Tibial artery (tissue), 4 donors: ENCODE results near the gene ICOSLG.
"Not testable (repeated sequence)": the region's sequence is repeated elsewhere in the genome, so short reads cannot be mapped to it uniquely, and the experiment has no call there.

Experiments used
- DNase-seq, 2 donors: peaks; one replicate each; pipeline ENCODE4 v3.0.0-alpha.2; 2019
- H3K27ac ChIP-seq, 2 donors: fragments of 200-600 bp; sonication (generic) in 1 of 2; 1 replicate in 1 of 2; 2 replicates in 1 of 2; pipeline ENCODE4 v1.5.1; 2018 to 2019; ENCODE audit warnings: mild to moderate bottlenecking in 1 of 2
- H3K27me3 ChIP-seq, 2 donors: fragments of 200-600 bp; sonication (generic) in 1 of 2; one replicate each; pipeline versions ENCODE4 v1.5.1 to v1.6.0; 2016 to 2019
- H3K36me3 ChIP-seq, 3 donors: fragments of 200-600 bp; sonication (generic) in 2 of 3; one replicate each; pipeline ENCODE4 v1.5.1; 2016 to 2019; ENCODE audit warnings: mild to moderate bottlenecking in 2 of 3
- H3K4me1 ChIP-seq, 4 donors: fragments of 200-600 bp; sonication (generic) in 2 of 4; 1 replicate in 3 of 4; 2 replicates in 1 of 4; pipeline ENCODE4 v1.5.1; 2016 to 2019
- H3K4me3 ChIP-seq, 2 donors: fragments of 200-600 bp; sonication (generic) in 1 of 2; 1 replicate in 1 of 2; 2 replicates in 1 of 2; pipeline ENCODE4 v1.5.1; 2018 to 2019; ENCODE audit warnings: mild to moderate bottlenecking in 2 of 2
- H3K9me3 ChIP-seq, 3 donors: fragments of 200-600 bp; sonication (generic) in 1 of 3; one replicate each; pipeline ENCODE4 v1.5.1; 2016 to 2019
- CTCF ChIP-seq, 2 experiments: fragments of 200-600 bp in 1 of 2; fragments of 450-650 bp in 1 of 2; IDR thresholded peaks; one replicate each; pipeline ENCODE4 v1.5.1; 2017 to 2019; ENCODE audit warnings: antibody characterized with exemption in 2 of 2, mild to moderate bottlenecking in 1 of 2, moderate library complexity in 1 of 2
- intact Hi-C: fragments of 100-400 bp; cut with DNase I; formaldehyde crosslinking; loops from one replicate; pipeline ENCODE4 v1.15.0; 2023; ENCODE audit warnings: low total_unique reads

The ICOSLG gene

GRCh38 chr21:44199448-44199847 is 41.3 kb downstream of the ICOSLG start:
- H3K27ac ChIP-seq: no peak overlapping the region
- peaks cover 0 to 6% of the 10 kb centered on the region in 2 donors for H3K27me3 ChIP-seq
- DNase-seq: no peak
- intact Hi-C loops: no loop called here
- H3K4me1 ChIP-seq: no peaks in the 10 kb centered on the region
- no peak for TF ChIP-seq CTCF (IDR thresholded peaks at IDR 0.05)
- no peaks in the 10 kb centered on the region for H3K36me3 ChIP-seq
- H3K9me3 ChIP-seq: no peaks in the 10 kb centered on the region
- H3K4me3 ChIP-seq: no peak overlapping the region

GRCh38 chr21:44197156-44197516 is 43.6 kb downstream of the ICOSLG start:
- H3K27ac ChIP-seq, H3K9me3 ChIP-seq, H3K36me3 ChIP-seq, H3K4me1 ChIP-seq, H3K4me3 ChIP-seq, intact Hi-C loops, H3K27me3 ChIP-seq: not testable (repeated sequence)
- DNase-seq: peak; percentile 18 to 65

GRCh38 chr21:44196212-44197155 is 44.3 kb downstream of the ICOSLG start:
- H3K4me3 ChIP-seq, H3K27me3 ChIP-seq, H3K36me3 ChIP-seq, H3K27ac ChIP-seq, H3K4me1 ChIP-seq, H3K9me3 ChIP-seq, intact Hi-C loops: not testable (repeated sequence)
- DNase-seq: peak in 1 of 2 donors; percentile 80

- H3K27ac ChIP-seq, H3K36me3 ChIP-seq, intact Hi-C loops, H3K27me3 ChIP-seq, H3K4me3 ChIP-seq, H3K4me1 ChIP-seq, DNase-seq, H3K9me3 ChIP-seq: not testable (repeated sequence)
Measured at GRCh38 chr21:44194888-44195287, 45.9 kb downstream of the ICOSLG start.

GRCh38 chr21:44194451-44194850 is 46.3 kb downstream of the ICOSLG start:
- H3K27me3 ChIP-seq, H3K4me1 ChIP-seq, H3K4me3 ChIP-seq, intact Hi-C loops, H3K27ac ChIP-seq, DNase-seq, H3K9me3 ChIP-seq, H3K36me3 ChIP-seq: not testable (repeated sequence)

GRCh38 chr21:44193108-44193507 is 47.6 kb downstream of the ICOSLG start:
- H3K27me3 ChIP-seq, H3K9me3 ChIP-seq, H3K27ac ChIP-seq, intact Hi-C loops, DNase-seq, H3K36me3 ChIP-seq, H3K4me1 ChIP-seq, H3K4me3 ChIP-seq: not testable (repeated sequence)

GRCh38 chr21:44190349-44191271 is 50.1 kb downstream of the ICOSLG start:
- H3K4me3 ChIP-seq, intact Hi-C loops, H3K4me1 ChIP-seq, H3K27me3 ChIP-seq, DNase-seq, H3K36me3 ChIP-seq, H3K9me3 ChIP-seq, H3K27ac ChIP-seq: not testable (repeated sequence)

- intact Hi-C loops: not testable (repeated sequence)
Measured at GRCh38 chr21:44184862-44185261, 55.9 kb downstream of the ICOSLG start.

GRCh38 chr21:44182202-44182601 is 58.5 kb downstream of the ICOSLG start:
- H3K27me3 ChIP-seq, H3K9me3 ChIP-seq, H3K4me1 ChIP-seq, H3K36me3 ChIP-seq, H3K4me3 ChIP-seq, H3K27ac ChIP-seq, intact Hi-C loops, DNase-seq: not testable (repeated sequence)

More at GRCh38 chr21:44184862-44185261, 55.9 kb downstream of the ICOSLG start:
- H3K4me3 ChIP-seq, H3K4me1 ChIP-seq, H3K27ac ChIP-seq, H3K27me3 ChIP-seq, H3K36me3 ChIP-seq, H3K9me3 ChIP-seq, DNase-seq: not testable (repeated sequence)

- H3K4me1 ChIP-seq, H3K27me3 ChIP-seq, H3K27ac ChIP-seq, H3K36me3 ChIP-seq, DNase-seq, H3K4me3 ChIP-seq, intact Hi-C loops, H3K9me3 ChIP-seq: not testable (repeated sequence)
Measured at GRCh38 chr21:44181506-44181905, 59.2 kb downstream of the ICOSLG start.

- intact Hi-C loops, H3K27ac ChIP-seq, DNase-seq, H3K4me3 ChIP-seq, H3K27me3 ChIP-seq, H3K4me1 ChIP-seq, H3K9me3 ChIP-seq, H3K36me3 ChIP-seq: not testable (repeated sequence)
Measured at GRCh38 chr21:44176127-44176526, 64.6 kb downstream of the ICOSLG start.

- DNase-seq, intact Hi-C loops, H3K27me3 ChIP-seq, H3K36me3 ChIP-seq, H3K27ac ChIP-seq, H3K4me1 ChIP-seq, H3K4me3 ChIP-seq, H3K9me3 ChIP-seq: not testable (repeated sequence)
Measured at GRCh38 chr21:44175189-44175588, 65.6 kb downstream of the ICOSLG start.
